HG02970 (cell line): Measurements from ENCODE around the gene ZNF398.
"Not testable (repeated sequence)": the region's sequence is repeated elsewhere in the genome, so short reads cannot be mapped to it uniquely, and the experiment has no call there.

Experiments used
- ATAC-seq: cut with Tn5 transposase; IDR thresholded peaks from one replicate; pipeline ENCODE4 v1.9.1; 2021; ENCODE audit warnings: mild to moderate bottlenecking, moderate library complexity, moderate number of reproducible peaks; ENCODE audit not compliant: unreplicated experiment, low FRiP score

Gene ZNF398, protein sequence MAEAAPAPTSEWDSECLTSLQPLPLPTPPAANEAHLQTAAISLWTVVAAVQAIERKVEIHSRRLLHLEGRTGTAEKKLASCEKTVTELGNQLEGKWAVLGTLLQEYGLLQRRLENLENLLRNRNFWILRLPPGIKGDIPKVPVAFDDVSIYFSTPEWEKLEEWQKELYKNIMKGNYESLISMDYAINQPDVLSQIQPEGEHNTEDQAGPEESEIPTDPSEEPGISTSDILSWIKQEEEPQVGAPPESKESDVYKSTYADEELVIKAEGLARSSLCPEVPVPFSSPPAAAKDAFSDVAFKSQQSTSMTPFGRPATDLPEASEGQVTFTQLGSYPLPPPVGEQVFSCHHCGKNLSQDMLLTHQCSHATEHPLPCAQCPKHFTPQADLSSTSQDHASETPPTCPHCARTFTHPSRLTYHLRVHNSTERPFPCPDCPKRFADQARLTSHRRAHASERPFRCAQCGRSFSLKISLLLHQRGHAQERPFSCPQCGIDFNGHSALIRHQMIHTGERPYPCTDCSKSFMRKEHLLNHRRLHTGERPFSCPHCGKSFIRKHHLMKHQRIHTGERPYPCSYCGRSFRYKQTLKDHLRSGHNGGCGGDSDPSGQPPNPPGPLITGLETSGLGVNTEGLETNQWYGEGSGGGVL

DNA sequence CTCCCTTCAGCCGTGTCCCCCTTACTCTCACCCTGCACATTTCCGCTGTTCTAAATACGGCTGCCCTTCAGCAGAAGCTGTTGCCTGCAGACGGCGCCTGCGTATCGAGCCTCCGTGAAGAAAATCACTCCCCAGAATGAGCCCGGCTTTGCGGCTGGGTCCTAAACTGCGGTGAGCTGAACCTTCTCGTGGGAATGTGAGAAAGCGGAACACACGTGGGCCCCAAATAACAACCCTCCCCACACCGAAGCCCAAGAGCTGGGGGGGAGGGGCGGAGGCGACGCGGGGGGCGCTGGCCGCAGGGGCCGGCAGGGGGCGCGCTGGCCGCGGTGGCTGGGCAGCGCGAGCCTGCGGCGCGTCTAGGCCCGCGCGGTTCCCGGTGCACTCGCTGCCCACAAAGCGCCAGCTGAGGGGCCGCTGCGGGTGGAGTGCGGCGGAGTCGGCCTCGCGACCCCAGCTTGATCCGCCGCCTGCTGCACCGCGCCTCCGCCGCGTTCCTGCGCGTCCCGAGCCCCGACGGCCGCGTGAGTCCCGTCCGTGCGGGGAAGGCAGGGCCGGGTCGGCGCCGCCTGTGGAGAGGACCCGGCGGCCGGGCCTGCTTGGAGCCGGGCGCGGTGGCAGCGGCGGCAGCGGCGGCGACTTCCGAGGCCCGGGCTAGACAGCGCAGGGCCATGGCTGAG, at the start of gene ZNF398:
Gene ZNF398, plus strand, starts transcription at position 382 of the 680 bp plus-strand sequence. Its CDS starts 290 bp downstream, at position 672.
- peak; percentile 73 for ATAC-seq

DNA sequence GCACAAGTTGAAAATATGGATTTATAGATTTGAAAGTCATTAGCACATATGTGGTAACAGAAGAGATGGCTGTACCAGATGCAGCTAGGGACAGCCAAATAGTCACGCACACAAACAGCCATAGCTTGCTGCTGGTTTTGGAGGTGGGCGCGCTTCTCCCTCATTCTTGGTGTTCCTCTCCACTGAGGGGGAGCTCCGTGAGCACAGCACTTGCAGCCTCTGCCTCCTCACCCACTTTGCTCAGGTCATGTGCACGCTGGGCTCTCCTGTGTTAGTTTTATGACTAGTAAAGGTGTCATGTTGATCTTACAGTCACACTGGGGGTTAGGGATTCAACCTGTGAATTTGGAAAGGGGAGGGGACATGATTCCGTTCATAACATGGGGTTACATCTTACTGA, 48.2 kb upstream of the ZNF398 start:
- no peak for ATAC-seq

DNA sequence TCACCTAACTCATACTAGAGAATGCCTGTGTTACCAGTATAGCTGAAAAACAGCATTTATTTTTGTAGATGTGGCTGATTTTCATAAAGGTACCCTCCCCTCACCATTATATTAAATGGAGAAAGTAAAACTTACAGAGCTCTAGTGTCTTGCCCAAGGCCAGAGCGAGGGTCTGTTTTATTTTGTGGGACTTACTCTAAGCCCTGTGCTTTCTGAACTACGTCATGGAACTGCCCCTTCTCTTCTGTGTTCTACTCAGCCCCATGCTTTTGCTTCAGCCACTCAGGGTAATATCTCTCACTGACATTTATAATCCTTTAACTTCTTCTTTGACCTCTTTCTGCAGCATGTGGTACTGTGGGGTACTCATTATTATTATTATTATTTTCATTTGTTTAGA, 46.4 kb upstream of the ZNF398 start:
- no peak for ATAC-seq

DNA sequence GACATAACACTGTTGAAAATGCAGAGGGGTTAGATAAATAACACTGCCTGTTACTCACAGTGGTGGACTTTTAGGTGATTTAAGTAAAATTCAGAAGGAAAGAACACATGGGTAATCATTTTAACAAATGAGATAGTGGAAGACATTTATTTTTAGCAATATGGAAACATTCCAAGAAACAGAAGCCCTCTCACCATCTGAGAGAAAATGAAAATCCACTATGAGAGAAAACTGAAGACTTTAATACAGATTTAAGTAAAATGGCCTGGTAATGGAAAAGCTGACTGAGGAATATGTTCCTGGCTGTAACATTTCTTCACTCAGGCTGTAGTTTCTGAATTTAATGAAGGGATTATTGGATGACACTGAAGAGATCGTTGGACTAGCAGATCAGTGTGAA, 44.6 kb upstream of the ZNF398 start:
- no peak for ATAC-seq

DNA sequence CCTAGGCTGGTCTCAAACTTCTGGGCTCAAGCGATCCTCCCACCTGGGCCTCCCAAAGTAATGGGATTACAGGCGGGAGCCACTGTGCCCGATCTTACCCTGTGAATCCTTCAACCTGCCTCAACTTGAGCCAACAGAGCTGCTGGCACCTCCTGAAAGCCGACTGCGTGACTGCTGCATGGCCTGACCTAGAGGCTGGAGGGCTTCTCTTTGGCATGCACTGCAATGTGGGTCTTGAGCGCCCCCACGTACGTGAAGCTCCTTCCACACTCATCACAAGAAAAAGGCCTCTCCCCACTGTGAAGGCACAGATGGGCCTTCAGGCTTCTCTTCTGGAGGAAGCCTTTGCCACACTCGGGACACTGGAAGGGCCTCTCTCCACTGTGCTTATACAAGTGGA, 43.8 kb upstream of the ZNF398 start:
- ATAC-seq, result no peak

DNA sequence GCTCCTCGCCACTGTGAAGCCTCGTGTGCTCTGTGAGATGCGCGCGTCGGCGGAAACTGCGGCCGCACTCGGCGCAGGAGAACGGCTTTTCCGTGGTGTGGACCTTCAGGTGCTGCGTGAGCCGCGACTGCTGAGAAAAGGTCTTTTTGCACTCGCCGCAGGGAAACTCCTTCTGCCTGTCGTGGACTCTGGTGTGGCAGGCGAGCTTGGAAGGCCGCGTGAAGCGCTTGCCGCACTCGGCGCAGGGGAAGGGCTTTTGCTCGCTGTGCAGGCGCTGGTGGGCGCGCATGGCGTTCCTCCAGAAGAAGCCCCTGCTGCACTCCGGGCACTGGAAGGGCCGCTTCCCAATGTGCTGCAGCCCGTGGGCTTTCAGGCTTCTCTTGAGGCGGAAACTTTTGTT, 43.0 kb upstream of the ZNF398 start:
- no peak for ATAC-seq

DNA sequence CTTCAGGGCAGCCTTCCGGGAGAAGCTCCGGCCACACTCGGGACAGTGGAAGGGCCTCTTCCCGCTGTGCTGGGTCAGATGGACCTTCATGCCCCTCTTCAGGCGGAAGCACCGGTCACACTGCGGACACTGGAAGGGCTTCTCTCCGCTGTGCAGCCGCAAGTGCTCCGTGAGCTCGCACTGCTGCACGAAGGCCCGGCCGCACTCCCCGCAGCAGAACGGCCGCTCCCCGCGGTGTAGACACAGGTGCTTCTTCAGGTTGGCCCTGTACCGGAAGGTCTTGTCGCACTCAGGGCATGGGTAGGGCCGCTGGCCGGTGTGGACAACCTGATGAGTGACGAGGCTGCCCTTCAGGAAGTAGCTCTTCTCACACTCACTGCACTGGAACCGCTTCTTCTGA, 42.5 kb upstream of the ZNF398 start:
- no peak for ATAC-seq

DNA sequence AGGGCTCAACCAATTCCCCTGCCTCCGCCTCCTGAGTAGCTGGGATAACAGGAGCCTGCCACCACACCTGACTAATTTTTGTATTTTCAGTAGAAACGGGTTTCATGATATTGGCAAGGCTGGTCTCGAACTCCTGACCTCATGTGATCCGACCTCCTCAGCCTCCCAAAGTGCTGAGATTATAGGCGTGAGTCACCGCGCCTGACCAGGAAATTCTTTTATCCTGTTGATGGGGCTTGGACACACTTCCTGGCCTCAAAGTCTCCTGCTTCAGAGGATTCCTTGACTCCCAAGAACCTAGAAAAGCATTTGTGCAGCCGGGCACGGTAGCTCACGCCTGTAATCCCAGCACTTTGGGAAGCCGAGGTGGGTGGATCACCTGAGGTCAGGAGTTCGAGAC, 37.3 kb upstream of the ZNF398 start:
- no peak for ATAC-seq

DNA sequence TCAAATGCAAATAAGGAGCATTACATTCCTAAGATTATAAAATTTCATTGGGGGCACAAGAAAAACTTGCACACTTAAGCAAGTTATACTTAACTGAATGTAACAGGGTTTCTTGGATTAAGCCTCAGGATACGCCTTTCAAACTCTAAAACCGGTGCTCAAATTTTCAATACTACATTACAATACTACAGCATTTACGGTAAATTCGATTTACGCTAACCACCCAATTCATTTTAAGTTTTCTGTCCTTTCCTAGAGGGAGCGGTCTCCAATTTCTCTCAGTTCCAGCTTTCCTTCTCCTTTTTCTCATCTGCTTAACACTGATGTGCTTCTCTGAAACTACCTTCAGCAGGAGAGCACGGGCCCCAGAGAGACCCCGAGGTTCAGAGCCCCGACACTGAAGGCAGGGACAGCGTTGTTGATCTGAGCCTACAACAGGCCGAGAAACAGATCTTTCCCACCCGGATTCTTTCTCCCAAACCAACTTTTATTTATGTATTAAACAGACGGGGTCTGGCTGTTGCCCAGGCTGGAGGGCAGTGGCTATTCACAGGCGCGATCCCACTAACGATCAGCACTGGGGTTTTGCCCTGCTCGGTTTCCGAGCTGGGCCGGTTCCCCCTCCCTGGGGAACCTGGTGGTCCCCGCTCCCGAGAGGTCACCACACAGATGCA, 21.9 kb upstream of the ZNF398 start:
- ATAC-seq, result no peak

DNA sequence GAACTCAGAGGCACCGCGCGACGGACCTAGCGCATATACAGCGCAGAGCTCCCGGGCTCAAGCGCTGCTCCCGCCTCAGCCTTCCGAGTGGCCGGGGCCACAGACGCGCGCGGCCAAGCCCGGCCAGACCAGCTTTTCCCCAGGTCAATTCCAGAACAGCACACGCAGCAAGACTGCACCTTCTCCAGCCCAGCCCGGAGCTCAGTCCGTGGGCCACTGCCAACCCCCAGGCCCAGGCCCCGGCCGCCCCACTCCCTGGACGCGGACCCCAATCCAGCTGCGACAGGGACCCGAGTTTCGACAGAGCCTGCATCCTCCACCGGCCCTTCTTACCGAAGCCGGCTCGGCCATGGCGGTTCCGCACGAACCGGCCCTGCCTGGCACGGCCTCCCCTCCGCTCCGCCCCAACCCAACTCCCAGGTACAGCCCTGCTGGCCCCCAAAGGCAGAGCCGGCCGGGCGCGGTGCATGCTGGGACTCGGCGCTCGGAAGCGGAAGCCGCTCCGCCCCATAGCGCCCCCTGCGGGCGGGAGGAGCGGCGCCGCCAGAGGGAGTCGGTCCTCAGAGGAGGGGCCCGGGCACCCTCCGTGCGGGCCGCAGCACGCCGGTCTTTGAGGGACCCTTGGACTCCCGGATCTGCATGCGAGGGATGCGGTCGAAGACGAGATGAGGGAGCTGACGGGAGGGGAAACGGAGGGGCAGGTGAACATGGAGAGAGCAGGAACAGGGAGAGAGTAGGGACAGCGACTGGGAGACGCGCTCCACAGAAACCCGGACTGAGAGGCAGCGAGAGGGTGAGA, 21.2 kb upstream of the ZNF398 start, which contains the start of gene ZNF425:
Gene ZNF425, minus strand, starts transcription at position 462 of the 799 bp plus-strand sequence. Its CDS starts 111 bp downstream, at position 351.
- peak; percentile 84 for ATAC-seq

DNA sequence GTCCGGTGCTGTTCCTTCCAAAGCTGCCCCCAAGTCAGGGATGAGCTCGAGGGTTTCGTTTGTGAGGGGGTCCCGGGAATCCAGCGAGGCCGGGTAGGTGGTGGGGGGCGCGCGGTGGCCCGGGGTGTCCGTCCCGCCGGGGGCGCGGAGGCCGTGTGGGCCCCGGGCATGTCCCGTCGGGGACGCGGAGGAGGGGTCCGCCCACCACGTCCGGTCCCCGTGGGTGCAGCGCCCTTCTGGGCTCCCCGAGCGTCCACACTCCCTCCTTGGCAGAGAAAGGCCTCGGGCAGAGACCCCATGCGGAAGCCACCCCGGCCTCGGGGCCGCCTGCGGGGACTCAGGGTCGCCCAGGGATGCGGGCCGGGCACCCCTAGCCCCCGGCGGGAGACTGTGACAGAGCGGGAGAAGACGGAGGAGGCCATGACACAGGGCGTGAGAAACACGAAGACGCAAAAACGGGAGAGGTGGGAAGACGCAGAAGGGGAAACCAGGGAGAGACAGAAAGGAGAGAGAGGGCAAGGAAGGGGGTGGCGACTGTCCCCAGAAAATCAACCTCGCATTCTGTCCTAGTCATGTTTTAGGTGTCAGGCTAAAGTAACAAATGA, 20.5 kb upstream of the ZNF398 start:
- peak; percentile 49 for ATAC-seq

DNA sequence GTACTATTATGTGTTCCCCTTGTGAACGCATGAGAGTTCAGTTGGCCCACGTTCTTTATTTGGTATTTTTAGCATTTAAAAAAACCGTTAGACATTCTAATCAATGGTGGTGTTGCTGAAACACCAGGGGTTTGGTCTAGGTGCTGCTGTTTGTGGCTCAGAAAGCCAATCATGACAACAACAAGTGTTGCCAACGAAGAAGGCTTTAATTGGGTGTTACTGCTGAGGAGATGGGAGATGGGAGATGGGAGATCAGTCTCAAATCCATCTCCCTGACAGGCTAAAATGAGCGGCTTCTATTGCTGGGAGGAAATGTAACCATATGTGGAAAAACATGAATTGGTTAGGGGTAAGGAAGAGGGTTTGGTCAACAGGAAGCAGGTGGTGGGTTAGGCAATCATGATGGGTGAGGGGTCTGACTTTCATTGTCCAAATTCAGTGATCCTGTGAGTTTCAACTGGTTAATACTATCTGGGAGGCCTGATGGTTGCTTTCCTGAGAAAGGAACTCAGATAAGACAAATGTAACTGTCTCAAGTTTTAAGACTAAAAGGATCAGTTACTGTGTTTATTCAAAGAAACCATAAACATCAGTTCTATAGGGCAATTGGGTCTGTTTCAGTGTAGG, 16.6 kb upstream of the ZNF398 start:
- no peak for ATAC-seq

DNA sequence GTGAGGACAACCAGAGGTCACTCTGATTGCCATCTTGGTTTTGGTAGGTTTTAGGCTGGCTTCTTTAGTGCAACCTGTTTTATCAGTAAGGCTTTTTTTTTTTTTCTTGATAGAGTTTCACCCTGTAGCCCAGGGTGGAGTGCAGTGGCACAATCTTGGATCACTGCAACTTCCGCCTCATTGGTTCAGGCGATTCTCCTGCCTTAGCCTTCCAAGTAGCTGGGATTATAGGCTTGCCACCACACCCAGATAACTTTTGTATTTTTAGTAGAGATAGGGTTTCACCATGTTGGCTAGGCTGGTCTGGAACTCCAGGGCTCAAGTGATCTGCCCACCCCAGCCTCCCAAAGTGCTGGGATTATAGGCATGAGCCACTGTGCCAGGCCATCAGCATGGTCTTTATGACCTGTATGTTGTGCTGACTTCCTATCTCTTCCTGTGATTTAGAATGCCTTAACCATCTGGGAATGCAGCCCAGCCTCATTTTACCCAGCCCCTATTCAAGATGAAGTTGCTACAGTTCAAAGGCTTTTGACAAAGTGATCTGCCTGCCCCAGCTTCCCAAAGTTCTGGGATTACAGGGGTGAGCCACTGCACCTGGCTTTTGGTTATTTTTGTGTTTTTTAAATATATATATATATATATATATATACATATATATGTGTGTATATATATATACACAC, 14.1 kb upstream of the ZNF398 start:
- ATAC-seq, result no peak

DNA sequence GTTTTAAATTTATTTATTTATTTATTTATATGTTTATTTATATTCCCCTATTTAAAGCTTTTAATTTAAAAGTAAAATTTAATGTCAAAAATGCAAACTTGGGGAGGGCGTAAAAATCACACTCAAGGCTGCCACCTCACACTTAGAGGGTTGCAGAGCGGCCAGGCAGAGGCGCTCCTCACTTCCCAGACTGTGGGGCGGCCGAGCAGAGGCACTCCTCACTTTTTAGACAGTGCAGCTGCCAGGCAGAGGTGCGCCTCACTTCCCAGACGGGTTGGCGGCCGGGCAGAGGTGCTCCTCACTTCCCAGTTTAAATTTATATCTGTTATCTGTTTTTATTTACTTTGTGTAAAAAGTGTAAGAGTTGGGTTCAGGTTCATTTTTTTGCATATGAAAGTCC, 11.1 kb upstream of the ZNF398 start:
- ATAC-seq, result no peak

DNA sequence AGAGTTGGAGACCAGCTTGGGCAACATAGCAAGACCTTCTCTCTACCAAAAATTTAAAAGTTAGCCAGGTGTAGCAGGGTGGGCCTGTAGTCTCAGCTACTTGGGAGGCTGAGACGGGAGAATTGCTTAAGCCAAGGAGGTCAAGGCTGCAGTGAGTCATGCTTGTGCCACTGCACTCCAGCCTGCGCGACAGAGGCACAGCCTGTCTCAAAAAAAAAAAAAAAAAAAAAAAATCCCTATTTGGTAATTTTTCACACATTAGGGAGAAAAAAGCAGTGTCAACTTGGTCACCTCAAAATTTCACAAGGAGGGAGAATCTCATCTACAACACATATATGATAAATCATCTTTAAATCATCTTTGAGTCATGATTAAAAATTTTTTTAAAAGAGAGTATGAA, 6.4 kb upstream of the ZNF398 start:
- no peak for ATAC-seq

DNA sequence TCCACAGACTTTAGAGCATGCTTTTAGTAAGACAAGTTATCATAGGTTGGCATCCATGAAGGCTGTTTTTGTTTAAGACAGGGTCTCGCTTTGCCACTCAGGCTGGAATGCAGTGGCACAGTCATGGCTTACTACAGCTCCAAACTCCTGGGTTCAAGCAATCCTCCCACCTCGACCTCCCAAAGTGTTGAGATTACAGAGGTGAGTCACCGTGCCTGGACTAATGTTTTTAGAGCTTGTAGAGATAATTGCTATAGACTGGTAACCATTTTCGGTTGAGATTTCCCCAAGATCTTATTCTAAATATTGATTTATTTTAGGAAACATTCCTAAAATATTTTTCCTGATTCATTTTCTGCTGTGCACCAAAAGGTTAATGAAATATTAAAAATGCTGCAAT, 5.4 kb upstream of the ZNF398 start:
- no peak for ATAC-seq

DNA sequence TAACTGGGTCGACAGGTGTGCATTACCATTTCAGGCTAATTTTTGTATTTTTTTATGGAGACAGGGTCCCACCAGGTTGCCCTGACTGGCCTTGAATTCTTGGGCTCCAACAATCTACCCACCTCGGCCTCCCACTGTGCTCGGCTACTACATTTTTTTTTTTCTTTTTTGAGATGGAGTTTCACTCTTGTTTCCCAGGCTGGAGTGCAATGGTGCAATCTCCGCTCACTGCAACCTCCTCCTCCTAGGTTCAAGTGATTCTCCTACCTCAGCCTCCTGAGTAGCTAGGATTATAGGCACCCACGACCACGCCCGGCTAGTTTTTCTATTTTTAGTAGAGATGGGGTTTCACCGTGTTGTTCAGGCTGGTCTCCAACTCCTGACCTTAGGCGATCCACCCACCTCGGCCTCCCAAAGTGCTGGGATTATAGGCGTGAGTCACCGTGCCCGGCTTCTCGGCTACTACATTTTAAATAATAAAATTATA, 2.8 kb upstream of the ZNF398 start:
- not testable (repeated sequence) for ATAC-seq

DNA sequence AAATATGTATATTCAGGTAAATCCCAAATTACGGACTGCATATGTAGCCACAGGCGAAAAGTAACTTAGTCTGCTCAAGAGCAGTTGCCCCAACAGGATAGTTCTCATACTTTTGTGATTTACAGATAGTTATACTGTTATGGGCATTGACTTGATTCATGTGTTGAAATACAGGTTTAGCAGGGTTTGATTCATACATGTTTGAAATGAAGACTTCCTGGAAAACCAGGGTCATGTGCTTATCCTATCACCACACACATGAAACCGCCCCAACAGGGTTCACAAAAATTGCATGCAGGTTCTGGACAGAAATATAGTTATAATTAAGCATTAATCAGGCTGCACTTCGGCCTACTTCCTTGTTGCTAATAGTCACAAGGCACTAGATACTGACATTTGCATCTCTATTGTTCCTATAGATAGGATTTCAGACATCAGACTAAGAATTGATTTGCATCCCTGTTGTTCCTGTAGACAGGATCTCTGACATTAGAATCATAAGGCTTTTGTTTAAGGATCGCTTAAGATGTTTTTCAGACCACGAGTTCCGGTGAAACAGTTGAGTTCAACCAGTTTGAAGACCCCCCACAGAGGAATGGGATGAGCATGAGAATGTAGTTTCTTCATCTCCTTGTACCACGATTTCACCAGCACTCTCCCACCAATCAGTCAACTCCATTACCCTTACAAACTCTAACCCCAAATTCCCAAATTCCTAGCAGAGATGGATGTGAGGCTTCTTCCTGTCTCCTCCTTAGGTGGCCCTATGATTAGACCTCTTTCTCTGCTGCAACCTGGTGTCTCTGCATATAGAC, 2.0 kb upstream of the ZNF398 start:
- no peak for ATAC-seq
